Psoas muscle (tissue), 8 donors: ENCODE measurements around the gene CIAO2B. TPM values are rescaled to one million over a fixed set of nuclear protein-coding genes. Genes with fewer than 3 reads are reported as not detected.

Source experiments
- ATAC-seq, 4 donors: fragments of 200-7000 bp; cut with Tn5 transposase; one replicate each; pipeline ENCODE4 v1.9.1; 2020; ENCODE audit warnings: moderate library complexity in 3 of 4, mild to moderate bottlenecking in 2 of 4
- DNase-seq, 2 donors: peaks; one replicate each; pipeline ENCODE4 v3.0.0-alpha.2; 2020
- H3K27ac ChIP-seq: fragments of 200-600 bp; one replicate; pipeline ENCODE4 v1.8.0; 2022
- H3K27me3 ChIP-seq, 3 donors: fragments of 200-600 bp in 1 of 3; one replicate each; pipeline versions ENCODE4 v1.6.1 to v1.8.0; 2013 to 2022; ENCODE audit warnings: low read length in 2 of 3, mild to moderate bottlenecking in 2 of 3, moderate library complexity in 1 of 3; ENCODE audit not compliant: insufficient read depth in 3 of 3
- H3K36me3 ChIP-seq, 2 donors: fragments of 200-600 bp in 1 of 2; one replicate each; pipeline versions ENCODE4 v1.6.1 to v1.8.0; 2013 to 2022; ENCODE audit warnings: low read depth in 1 of 2, mild to moderate bottlenecking in 1 of 2, moderate library complexity in 1 of 2; ENCODE audit not compliant: insufficient read depth in 1 of 2
- H3K4me1 ChIP-seq: fragments of 200-600 bp; one replicate; pipeline ENCODE4 v1.8.0; 2022
- H3K4me3 ChIP-seq: fragments of 200-600 bp; one replicate; pipeline ENCODE4 v1.8.0; 2022; ENCODE audit warnings: mild to moderate bottlenecking
- H3K9me3 ChIP-seq: fragments of 200-600 bp; one replicate; pipeline ENCODE4 v1.8.0; 2022
- CTCF ChIP-seq: fragments of 200-600 bp; IDR thresholded peaks from one replicate; pipeline ENCODE4 v1.8.0; 2022; ENCODE audit warnings: antibody characterized with exemption
- WGBS, 3 donors: extraction: QIAGEN DNeasy Blood & Tissue Kit; methylation state at CpG; one replicate each; pipeline versions ENCODE4 v1.1.6 to v1.1.7; 2013; 5-methylcytosine and 5-hydroxymethylcytosine counted together
- intact Hi-C, 2 donors: fragments of 100-400 bp; cut with DNase I; formaldehyde crosslinking; loops; one replicate each; pipeline versions ENCODE4 v1.11.0 to v1.14.2; 2022
- polyA plus RNA-seq, 3 donors: library from polyadenylated mRNA; stranded (reverse); fragments of 200-250 nt; gene quantifications; one replicate each; pipeline ENCODE4 v1.2.3, GENCODE V29; 2013
- total RNA-seq, 4 donors: library from RNA; stranded (reverse); fragmentation: NEBNext Ultra II Directional in 2 of 4; extraction: Animal tissue kit (Norgen Biotek cat#: 25700) in 2 of 4; gene quantifications; one replicate each; pipeline versions ENCODE4 v1.2.1 to v1.2.4, GENCODE V29; 2021 to 2023
- donor health status: healthy with polysubstance abuse.
- donor health status: DM: no; HTN: no; CAD: no; lungs with moderate emphysema.
- donor health status: Bipolar disorder and iron deficiency.
- donor health status: healthy.
- donor health status: DM: yes; HTN: yes; CAD: no.
- donor health status: DM: no; HTN: no; CAD: no.
- donor health status: DM: no; HTN: no; CAD: no.
- donor health status: DM: yes; HTN: yes; CAD: no.

Gene CIAO2B
- total and polyA plus RNA-seq, 7 donors: 145 to 818 (median 346) TPM

GRCh38 chr16:66910175-66910940 lies 23.8 kb downstream of the CIAO2B start:
- no peak for TF ChIP-seq CTCF
- H3K4me3 ChIP-seq: no peak overlapping the region
- peak in 1 of 2 donors; percentile 35 for DNase-seq
- no peak overlapping the region for H3K27ac ChIP-seq
- no peak for ATAC-seq
- intact Hi-C loops: no loop called here
- H3K9me3 ChIP-seq: no peaks in the 10 kb centered on the region
- peaks cover 0 to 2% (median 0%) of the 10 kb centered on the region in 3 donors for H3K27me3 ChIP-seq
- no peaks in the 10 kb centered on the region for H3K36me3 ChIP-seq
- peaks cover 3% of the 10 kb centered on the region for H3K4me1 ChIP-seq
- WGBS, 3 donors: 81 to 86% (median 83%) methylated on average over 14 of the region's 14 CpGs

GRCh38 chr16:66908762-66909559 lies 25.2 kb downstream of the CIAO2B start:
- Histone ChIP-seq H3K9me3 (no peaks in the 10 kb centered on the region), H3K36me3 (no peaks in the 10 kb centered on the region), H3K27me3 (peaks cover 0 to 2% (median 0%) of the 10 kb centered on the region in 3 donors), H3K4me3 (no peak overlapping the region), H3K27ac (no peak overlapping the region), H3K4me1 (peaks cover 8% of the 10 kb centered on the region)
- no peak for TF ChIP-seq CTCF
- ATAC-seq: no peak
- DNase-seq: peak in 1 of 2 donors; percentile 28
- 88 to 91% (median 90%) methylated on average over 8 to 14 of the region's 14 CpGs for WGBS, 3 donors
- intact Hi-C loops: no loop called here

- WGBS, 3 donors: 87 to 91% (median 88%) methylated on average over 3 of the region's 3 CpGs
Observed at GRCh38 chr16:66908116-66908515, 26.1 kb downstream of the CIAO2B start.

More at GRCh38 chr16:66908116-66908515, 26.1 kb downstream of the CIAO2B start:
- no peaks in the 10 kb centered on the region for H3K36me3 ChIP-seq
- no peak for ATAC-seq
- H3K4me3 ChIP-seq: no peak overlapping the region
- peaks cover 0 to 2% (median 0%) of the 10 kb centered on the region in 3 donors for H3K27me3 ChIP-seq
- intact Hi-C loops: no loop called here
- no peak overlapping the region for H3K27ac ChIP-seq
- H3K4me1 ChIP-seq: peaks cover 17% of the 10 kb centered on the region
- no peaks in the 10 kb centered on the region for H3K9me3 ChIP-seq
- DNase-seq: peak in 1 of 2 donors; percentile 20
- no peak for TF ChIP-seq CTCF
